HEK293 (cell line): Measurements from ENCODE around the gene ADAMTS12.

Experiments used
- CTCF ChIA-PET: fragments of 350-600 bp; formaldehyde crosslinking; extraction: SDS; loops from one replicate; lab custom pipeline; 2021; ENCODE audit warnings: antibody characterized with exemption; lab: Yijun Ruan, JAX
- POLR2A ChIA-PET: fragments of 300-600 bp; formaldehyde crosslinking; extraction: SDS; loops from one replicate; lab custom pipeline; 2020; ENCODE audit warnings: antibody characterized with exemption, inconsistent platforms; lab: Yijun Ruan, JAX
- H3K27ac ChIP-seq: fragments of 200-500 bp; sonication (Bioruptor generic); 2 replicates; pipeline ENCODE4 v1.5.1; 2014; ENCODE audit warnings: low read depth, low read length, control low read depth, inconsistent platforms; ENCODE audit errors: extremely low read depth
- H3K36me3 ChIP-seq, 2 experiments: fragments of 200-500 bp in 1 of 2; sonication (Bioruptor generic) in 1 of 2; 1 replicate in 1 of 2; 2 replicates in 1 of 2; pipeline ENCODE4 v1.5.1; 2014 to 2017; ENCODE audit warnings: inconsistent platforms in 2 of 2, low read length in 2 of 2; ENCODE audit not compliant: control insufficient read depth in 2 of 2, insufficient read depth in 1 of 2
- H3K4me1 ChIP-seq: fragments of 200-500 bp; sonication (Bioruptor generic); 2 replicates; pipeline ENCODE4 v1.5.1; 2014; ENCODE audit warnings: mild to moderate bottlenecking, low read length, inconsistent platforms; ENCODE audit not compliant: control insufficient read depth, insufficient read depth
- H3K4me3 ChIP-seq: 2 replicates; pipeline ENCODE4 v1.5.1; 2011; ENCODE audit warnings: low read depth, mild to moderate bottlenecking, control low read depth, low read length, moderate library complexity
- H3K9me3 ChIP-seq: fragments of 200-500 bp; sonication (Bioruptor generic); 2 replicates; pipeline ENCODE4 v1.5.1; 2014; ENCODE audit warnings: low read depth, low read length, inconsistent platforms; ENCODE audit not compliant: control insufficient read depth, insufficient read depth
- AEBP2 ChIP-seq: fragments of 450-650 bp; formaldehyde crosslinking; IDR thresholded peaks from 2 replicates; pipeline ENCODE4 v1.5.1; 2016; ENCODE audit warnings: missing biosample characterization, missing genetic modification characterization, borderline replicate concordance
- FEZF1 ChIP-seq: fragments of 450-650 bp; formaldehyde crosslinking; IDR thresholded peaks from 2 replicates; pipeline ENCODE4 v1.5.1; 2016; ENCODE audit warnings: missing biosample characterization, missing genetic modification characterization
- GLIS1 ChIP-seq: fragments of 450-650 bp; formaldehyde crosslinking; IDR thresholded peaks from 2 replicates; pipeline ENCODE4 v1.5.1; 2016; ENCODE audit warnings: missing biosample characterization, missing genetic modification characterization
- HIC1 ChIP-seq: fragments of 450-650 bp; formaldehyde crosslinking; IDR thresholded peaks from 2 replicates; pipeline ENCODE4 v1.5.1; 2016; ENCODE audit warnings: missing biosample characterization, missing genetic modification characterization
- MEIS1 ChIP-seq: sonication (generic); formaldehyde crosslinking; IDR thresholded peaks from 2 replicates; pipeline ENCODE4 v1.8.1; 2022; ENCODE audit warnings: missing genetic modification reagents, mild to moderate bottlenecking, borderline replicate concordance
- MZF1 ChIP-seq: fragments of 450-650 bp; formaldehyde crosslinking; IDR thresholded peaks from 2 replicates; pipeline ENCODE4 v1.5.1; 2017; ENCODE audit warnings: missing biosample characterization, missing genetic modification characterization, borderline replicate concordance
- REPIN1 ChIP-seq: fragments of 450-650 bp; formaldehyde crosslinking; IDR thresholded peaks from 2 replicates; pipeline ENCODE4 v1.5.1; 2017; ENCODE audit warnings: missing biosample characterization, missing genetic modification characterization, low read depth
- SP2 ChIP-seq: fragments of 450-650 bp; formaldehyde crosslinking; IDR thresholded peaks from 2 replicates; pipeline ENCODE4 v1.5.1; 2016; ENCODE audit warnings: missing biosample characterization, missing genetic modification characterization
- TSHZ1 ChIP-seq: fragments of 450-650 bp; formaldehyde crosslinking; IDR thresholded peaks from 2 replicates; pipeline ENCODE4 v1.5.1; 2016; ENCODE audit warnings: missing biosample characterization, missing genetic modification characterization, borderline replicate concordance
- ZBTB1 ChIP-seq: fragments of 450-650 bp; formaldehyde crosslinking; IDR thresholded peaks from 2 replicates; pipeline ENCODE4 v1.5.1; 2016; ENCODE audit warnings: missing biosample characterization, missing genetic modification characterization
- ZBTB10 ChIP-seq: fragments of 450-650 bp; formaldehyde crosslinking; IDR thresholded peaks from 2 replicates; pipeline ENCODE4 v1.5.1; 2016; ENCODE audit warnings: missing biosample characterization, missing genetic modification characterization
- ZBTB48 ChIP-seq: fragments of 450-650 bp; formaldehyde crosslinking; IDR thresholded peaks from 2 replicates; pipeline ENCODE4 v1.5.1; 2016; ENCODE audit warnings: missing biosample characterization, missing genetic modification characterization
- ZNF155 ChIP-seq: fragments of 450-650 bp; formaldehyde crosslinking; IDR thresholded peaks from 2 replicates; pipeline ENCODE4 v1.5.1; 2016; ENCODE audit warnings: missing biosample characterization, missing genetic modification characterization
- ZNF214 ChIP-seq: fragments of 450-650 bp; formaldehyde crosslinking; IDR thresholded peaks from 2 replicates; pipeline ENCODE4 v1.5.1; 2017; ENCODE audit warnings: missing biosample characterization, mild to moderate bottlenecking, missing genetic modification characterization, borderline replicate concordance
- ZNF239 ChIP-seq: fragments of 450-650 bp; formaldehyde crosslinking; IDR thresholded peaks from 2 replicates; pipeline ENCODE4 v1.5.1; 2016; ENCODE audit warnings: missing biosample characterization, missing genetic modification characterization
- ZNF544 ChIP-seq: fragments of 450-650 bp; formaldehyde crosslinking; IDR thresholded peaks from 2 replicates; pipeline ENCODE4 v1.5.0; 2017; ENCODE audit warnings: missing biosample characterization, missing genetic modification characterization
- ZNF658 ChIP-seq: fragments of 450-650 bp; formaldehyde crosslinking; IDR thresholded peaks from 2 replicates; pipeline ENCODE4; 2016; ENCODE audit warnings: missing biosample characterization, missing genetic modification characterization
- ZNF664 ChIP-seq: fragments of 450-650 bp; formaldehyde crosslinking; IDR thresholded peaks from 2 replicates; pipeline ENCODE4 v1.5.1; 2016; ENCODE audit warnings: missing biosample characterization, missing genetic modification characterization
- ZNF692 ChIP-seq: fragments of 450-650 bp; formaldehyde crosslinking; IDR thresholded peaks from 2 replicates; pipeline ENCODE4 v1.5.1; 2016; ENCODE audit warnings: missing biosample characterization, missing genetic modification characterization
- ZNF704 ChIP-seq: fragments of 450-650 bp; formaldehyde crosslinking; IDR thresholded peaks from 2 replicates; pipeline ENCODE4 v1.5.1; 2016; ENCODE audit warnings: missing biosample characterization, missing genetic modification characterization
- ZNF777 ChIP-seq: fragments of 450-650 bp; formaldehyde crosslinking; IDR thresholded peaks from 2 replicates; pipeline ENCODE4 v1.5.1; 2017; ENCODE audit warnings: missing biosample characterization, missing genetic modification characterization, borderline replicate concordance
- ZNF830 ChIP-seq: fragments of 450-650 bp; IDR thresholded peaks from 2 replicates; pipeline ENCODE4 v1.5.0; 2018; ENCODE audit warnings: missing biosample characterization, missing genetic modification characterization, low read depth, mild to moderate bottlenecking, moderate library complexity

The ADAMTS12 gene

GRCh38 chr5:33701251-33701650, 190.5 kb downstream of the ADAMTS12 start:
- CTCF ChIA-PET, result interaction anchor here (1.7 kb wide), 1 partner anchor 112 kb away, joined by 4 read pairs; no protein-coding TSS in a partner anchor

GRCh38 chr5:33696411-33696810, 195.4 kb downstream of the ADAMTS12 start:
- Histone ChIP-seq H3K4me1 (no peaks in the 10 kb centered on the region), H3K27ac (no peak overlapping the region), H3K4me3 (no peak overlapping the region), H3K9me3 (no peaks in the 10 kb centered on the region; the same call in 1 of the 2 replicates), H3K36me3 (no peaks in the 10 kb centered on the region)
- CTCF ChIA-PET, result no interaction called here
- POLR2A ChIA-PET, result no interaction called here
- TF ChIP-seq AEBP2 (tag by site-specific recombination) (no peak), TSHZ1 (tag by site-specific recombination) (no peak), ZNF544 (tag by site-specific recombination) (no peak), MZF1 (tag by site-specific recombination) (no peak), MEIS1 (no peak), ZNF239 (tag by site-specific recombination) (no peak), REPIN1 (tag by site-specific recombination) (no peak), SP2 (tag by site-specific recombination) (no peak), ZNF777 (no peak), HIC1 (tag by site-specific recombination) (no peak), ZNF704 (tag by site-specific recombination) (no peak)

More at GRCh38 chr5:33701251-33701650, 190.5 kb downstream of the ADAMTS12 start:
- H3K4me3 ChIP-seq, result no peak overlapping the region
- H3K9me3 ChIP-seq, result no peaks in the 10 kb centered on the region; the same call in 1 of the 2 replicates
- H3K27ac ChIP-seq, result no peak overlapping the region
- POLR2A ChIA-PET, result no interaction called here
- H3K4me1 ChIP-seq, result no peaks in the 10 kb centered on the region
- TF ChIP-seq ZBTB1 (tag by site-specific recombination) (no peak), ZNF830 (tag by site-specific recombination) (no peak), ZNF155 (tag by site-specific recombination) (no peak), ZNF664 (tag by site-specific recombination) (no peak), ZNF658 (tag by site-specific recombination) (no peak), ZBTB48 (no peak), ZBTB10 (tag by site-specific recombination) (no peak), ZNF214 (no peak), ZNF692 (tag by site-specific recombination) (no peak), GLIS1 (tag by site-specific recombination) (no peak), FEZF1 (no peak), ZNF544 (tag by site-specific recombination) (no peak)
- no peaks in the 10 kb centered on the region for H3K36me3 ChIP-seq
